Measurements from ENCODE around the gene MVB12B.

DNA sequence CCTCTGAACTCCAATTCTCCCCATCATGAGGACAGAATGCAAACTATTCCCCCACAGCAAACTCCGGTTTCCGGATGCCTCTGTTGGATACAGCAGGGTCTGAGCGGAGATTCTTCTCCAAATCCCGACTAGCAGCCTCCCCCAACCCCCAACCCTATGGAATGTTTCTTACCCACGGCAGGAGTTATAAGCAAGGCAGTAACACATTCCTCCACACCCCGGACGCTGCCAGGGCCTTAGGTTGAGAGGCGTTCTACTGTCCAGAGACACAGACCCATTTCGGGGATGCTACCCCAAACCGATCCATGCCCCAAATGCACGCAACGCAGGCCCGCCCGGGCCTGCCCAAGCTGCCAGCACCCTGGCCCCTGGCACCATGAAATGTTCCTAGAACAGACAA is 201.5 kb downstream of the MVB12B start:
- TF ChIP-seq, protein P1, sequence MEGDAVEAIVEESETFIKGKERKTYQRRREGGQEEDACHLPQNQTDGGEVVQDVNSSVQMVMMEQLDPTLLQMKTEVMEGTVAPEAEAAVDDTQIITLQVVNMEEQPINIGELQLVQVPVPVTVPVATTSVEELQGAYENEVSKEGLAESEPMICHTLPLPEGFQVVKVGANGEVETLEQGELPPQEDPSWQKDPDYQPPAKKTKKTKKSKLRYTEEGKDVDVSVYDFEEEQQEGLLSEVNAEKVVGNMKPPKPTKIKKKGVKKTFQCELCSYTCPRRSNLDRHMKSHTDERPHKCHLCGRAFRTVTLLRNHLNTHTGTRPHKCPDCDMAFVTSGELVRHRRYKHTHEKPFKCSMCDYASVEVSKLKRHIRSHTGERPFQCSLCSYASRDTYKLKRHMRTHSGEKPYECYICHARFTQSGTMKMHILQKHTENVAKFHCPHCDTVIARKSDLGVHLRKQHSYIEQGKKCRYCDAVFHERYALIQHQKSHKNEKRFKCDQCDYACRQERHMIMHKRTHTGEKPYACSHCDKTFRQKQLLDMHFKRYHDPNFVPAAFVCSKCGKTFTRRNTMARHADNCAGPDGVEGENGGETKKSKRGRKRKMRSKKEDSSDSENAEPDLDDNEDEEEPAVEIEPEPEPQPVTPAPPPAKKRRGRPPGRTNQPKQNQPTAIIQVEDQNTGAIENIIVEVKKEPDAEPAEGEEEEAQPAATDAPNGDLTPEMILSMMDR (IDR thresholded peaks at IDR 0.05): no peak
- TF ChIP-seq POLR2AphosphoS5 (IDR thresholded peaks at IDR 0.05; ENCODE audit: low read depth, low read length): no peak
- TF ChIP-seq SIN3A (IDR thresholded peaks at IDR 0.05; ENCODE audit: borderline replicate concordance, insufficient read depth, low read depth, low read length): no peak
